Memory B cell (primary cell): ENCODE measurements around the gene SEPHS1.

Experiments
- ATAC-seq: fragments of 150-1000 bp; cut with Tn5 transposase; 2 replicates; pipeline ENCODE4 v1.10.0; 2021; ENCODE audit warnings: low read depth, mild to moderate bottlenecking, moderate library complexity
- DNase-seq, 2 donors: peaks; one replicate each; pipeline ENCODE4 v3.0.0; 2022; ENCODE audit warnings: low spot score in 2 of 2
- H3K27ac Mint-ChIP-seq: one replicate; pipeline ENCODE4 v1.8.0; 2022; ENCODE audit warnings: mild to moderate bottlenecking, moderate library complexity, mixed read lengths
- H3K27me3 Mint-ChIP-seq: one replicate; pipeline ENCODE4 v1.8.0; 2022; ENCODE audit warnings: mixed read lengths
- H3K36me3 Mint-ChIP-seq: one replicate; pipeline ENCODE4 v1.8.0; 2022; ENCODE audit warnings: mild to moderate bottlenecking, mixed read lengths
- H3K4me1 Mint-ChIP-seq: one replicate; pipeline ENCODE4 v1.8.0; 2022; ENCODE audit warnings: mixed read lengths
- H3K4me3 Mint-ChIP-seq: one replicate; pipeline ENCODE4 v1.8.0; 2022; ENCODE audit warnings: mild to moderate bottlenecking, moderate library complexity, mixed read lengths
- H3K9me3 Mint-ChIP-seq: one replicate; pipeline ENCODE4 v1.8.0; 2022; ENCODE audit warnings: mixed read lengths

SEPHS1 gene

DNA sequence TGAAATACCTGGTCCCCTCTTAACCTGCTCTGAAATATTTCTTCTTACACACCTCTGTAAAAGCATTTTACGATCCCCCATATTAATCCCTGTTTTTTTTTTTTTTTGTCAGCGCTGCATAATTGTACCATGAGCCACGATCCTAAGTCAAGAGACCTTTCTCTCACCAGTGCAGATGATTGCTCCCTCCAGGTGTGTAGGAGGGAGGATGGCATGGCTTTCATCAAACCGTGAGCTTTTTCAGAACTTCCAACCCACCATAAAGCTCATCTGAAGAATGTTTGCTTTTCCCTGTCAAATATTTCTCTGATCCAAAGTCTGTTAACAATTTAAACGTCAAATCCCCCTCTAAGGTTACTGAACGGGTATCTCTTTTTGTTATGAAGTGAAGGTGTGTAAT, 28.2 kb upstream of the SEPHS1 start:
- DNase-seq, result no peak
- Mint-ChIP-seq H3K4me3 (no peak overlapping the region), H3K9me3 (no peaks in the 10 kb centered on the region), H3K36me3 (no peaks in the 10 kb centered on the region), H3K4me1 (no peaks in the 10 kb centered on the region), H3K27me3 (peaks cover 8% of the 10 kb centered on the region), H3K27ac (no peak overlapping the region)
- ATAC-seq, result no peak

DNA sequence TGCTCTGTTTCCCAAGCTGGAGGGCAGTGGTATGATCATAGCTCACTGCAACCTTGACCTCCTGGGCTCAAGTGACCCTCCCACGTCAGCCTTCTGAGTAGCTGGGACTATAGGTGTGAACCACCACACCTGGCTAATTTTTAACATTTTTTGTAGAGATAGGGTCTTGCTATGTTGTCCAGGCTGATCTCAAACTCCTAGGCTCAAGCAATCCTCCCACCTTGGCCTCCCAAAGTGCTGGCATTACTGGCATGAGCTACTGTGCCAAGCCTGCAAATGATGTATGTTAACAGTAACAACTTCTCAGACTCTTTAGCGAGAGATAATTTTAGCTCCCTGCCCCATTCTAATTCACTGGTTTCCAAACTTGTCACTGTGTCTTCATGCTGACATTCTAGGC, 27.7 kb upstream of the SEPHS1 start:
- ATAC-seq (no peak), DNase-seq (no peak)
- Mint-ChIP-seq H3K27me3 (peaks cover 8% of the 10 kb centered on the region), H3K27ac (no peak overlapping the region), H3K9me3 (no peaks in the 10 kb centered on the region), H3K4me1 (no peaks in the 10 kb centered on the region), H3K36me3 (no peaks in the 10 kb centered on the region), H3K4me3 (no peak overlapping the region)

DNA sequence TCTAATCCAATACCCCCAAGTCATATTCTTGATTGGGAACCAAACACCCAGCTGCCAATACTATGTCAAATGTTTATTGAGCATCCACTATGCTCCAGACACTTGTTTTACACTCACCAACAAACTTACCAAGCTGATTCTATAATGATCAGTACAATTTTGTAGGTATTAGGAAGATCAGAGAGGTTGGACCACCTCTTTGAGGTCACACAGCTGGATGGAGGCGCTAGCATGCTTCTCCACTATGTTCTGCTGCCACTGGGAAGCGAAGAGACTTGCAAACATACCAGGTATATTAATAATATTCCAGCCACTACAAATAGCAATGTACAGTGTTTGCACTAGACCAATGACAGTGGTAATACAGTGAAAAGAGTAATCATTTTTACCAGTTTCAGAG, 25.6 kb upstream of the SEPHS1 start:
- H3K9me3 Mint-ChIP-seq, result no peaks in the 10 kb centered on the region

DNA sequence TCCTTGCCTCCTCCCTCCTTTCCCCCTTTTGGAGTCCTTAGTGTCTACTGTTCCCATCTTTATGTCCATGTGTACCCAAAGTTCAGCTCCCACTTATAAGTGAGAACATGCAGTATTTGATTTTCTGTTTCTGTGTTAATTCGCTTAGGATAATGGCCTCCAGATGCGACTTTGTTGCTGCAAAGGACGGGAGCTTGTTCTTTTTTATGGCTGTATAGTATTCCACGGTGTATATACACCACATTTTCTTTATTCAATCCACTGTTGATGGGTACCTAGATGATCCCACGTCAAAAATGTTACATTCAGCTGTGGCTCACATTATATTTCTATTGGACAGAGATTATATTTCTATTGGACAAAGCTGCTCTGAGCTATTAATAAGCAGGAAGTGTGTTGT, 24.4 kb upstream of the SEPHS1 start:
- no peaks in the 10 kb centered on the region for H3K4me1 Mint-ChIP-seq
- no peak for ATAC-seq
- H3K36me3 Mint-ChIP-seq, result no peaks in the 10 kb centered on the region
- H3K4me3 Mint-ChIP-seq, result no peak overlapping the region
- DNase-seq, result no peak
- H3K9me3 Mint-ChIP-seq, result no peaks in the 10 kb centered on the region
- no peak overlapping the region for H3K27ac Mint-ChIP-seq
- H3K27me3 Mint-ChIP-seq, result peaks cover 3% of the 10 kb centered on the region

More for the DNA sequence above, 25.6 kb upstream of the SEPHS1 start:
- no peak for ATAC-seq
- no peaks in the 10 kb centered on the region for H3K4me1 Mint-ChIP-seq
- DNase-seq, result no peak
- H3K27ac Mint-ChIP-seq, result no peak overlapping the region
- H3K27me3 Mint-ChIP-seq, result peaks cover 5% of the 10 kb centered on the region
- H3K4me3 Mint-ChIP-seq, result no peak overlapping the region
- H3K36me3 Mint-ChIP-seq, result no peaks in the 10 kb centered on the region

DNA sequence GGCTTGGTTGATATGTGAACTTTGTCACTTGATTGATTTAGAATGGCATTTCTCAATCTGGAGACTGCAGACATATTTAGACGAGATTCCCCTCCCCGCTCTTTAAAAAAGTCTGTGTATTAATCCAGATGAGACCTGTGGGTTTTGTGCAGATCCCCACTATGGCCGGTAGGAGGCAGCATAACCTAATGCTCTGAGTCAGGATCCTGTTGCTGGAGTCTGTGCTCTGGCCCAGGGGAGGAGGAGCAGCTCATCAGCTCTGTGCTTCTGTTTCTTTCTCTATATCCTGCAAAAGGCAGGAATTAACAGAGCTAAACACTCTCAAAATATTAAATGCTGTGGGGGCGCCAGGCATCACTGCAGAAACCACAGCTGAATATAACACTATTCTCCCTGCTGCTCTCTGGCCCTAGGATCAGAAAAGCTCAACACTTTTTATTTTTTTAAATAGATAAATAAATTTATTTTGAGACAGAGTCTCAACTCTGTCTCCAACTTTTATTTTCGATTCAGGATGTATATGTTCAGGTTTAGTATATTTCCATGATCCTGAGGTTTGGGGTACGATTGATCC, 23.9 kb upstream of the SEPHS1 start:
- H3K36me3 Mint-ChIP-seq, result no peaks in the 10 kb centered on the region
- DNase-seq (peak; percentile 58 to 64), ATAC-seq (peak; percentile 98)
- H3K9me3 Mint-ChIP-seq, result no peaks in the 10 kb centered on the region
- peaks cover 3% of the 10 kb centered on the region for H3K27me3 Mint-ChIP-seq
- no peaks in the 10 kb centered on the region for H3K4me1 Mint-ChIP-seq
- no peak overlapping the region for H3K4me3 Mint-ChIP-seq
- H3K27ac Mint-ChIP-seq, result no peak overlapping the region

DNA sequence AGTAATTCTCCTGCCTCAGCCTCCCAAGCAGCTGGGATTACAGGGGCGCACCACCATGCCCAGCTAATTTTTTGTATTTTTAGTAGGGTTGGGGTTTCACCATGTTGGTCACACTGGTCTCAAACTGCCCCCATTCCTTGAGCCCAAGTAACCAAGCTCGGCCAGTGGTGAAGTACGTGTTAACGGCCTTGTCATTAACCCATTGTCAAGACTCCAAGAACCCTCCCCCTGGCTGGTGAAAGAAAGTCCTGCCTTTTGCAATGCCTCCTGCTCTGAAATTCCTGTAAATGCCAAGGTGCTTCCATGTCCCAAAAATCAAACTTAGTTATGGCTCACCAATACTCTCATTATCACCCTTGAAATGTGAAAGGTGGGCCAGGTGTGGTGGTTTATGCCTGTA, 18.8 kb upstream of the SEPHS1 start:
- no peak overlapping the region for H3K27ac Mint-ChIP-seq
- DNase-seq (no peak), ATAC-seq (no peak)
- no peaks in the 10 kb centered on the region for H3K4me1 Mint-ChIP-seq
- H3K4me3 Mint-ChIP-seq, result no peak overlapping the region
- no peaks in the 10 kb centered on the region for H3K9me3 Mint-ChIP-seq
- H3K27me3 Mint-ChIP-seq, result peaks cover 3% of the 10 kb centered on the region
- H3K36me3 Mint-ChIP-seq, result no peaks in the 10 kb centered on the region

DNA sequence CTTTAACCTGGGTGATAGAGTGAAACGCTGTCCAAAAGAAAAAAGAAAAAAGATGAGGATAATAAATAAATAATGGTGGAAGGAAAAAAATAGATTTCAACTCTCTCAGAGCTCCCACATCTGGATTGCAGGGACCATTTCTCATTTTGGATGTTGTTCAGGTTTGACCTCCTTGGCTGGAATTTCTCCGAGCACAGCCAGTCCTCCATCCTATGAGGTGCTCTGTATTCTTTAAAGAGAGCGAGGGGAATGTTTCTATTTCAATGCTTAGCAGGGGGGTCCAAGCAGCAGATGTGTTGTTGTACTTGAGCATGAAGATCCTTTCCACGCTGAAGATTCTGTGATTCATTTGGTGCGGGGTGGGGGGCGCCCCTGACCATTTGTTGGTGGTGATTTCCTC, 17.7 kb upstream of the SEPHS1 start:
- Mint-ChIP-seq H3K36me3 (no peaks in the 10 kb centered on the region), H3K27ac (no peak overlapping the region), H3K4me1 (no peaks in the 10 kb centered on the region), H3K27me3 (peaks cover 3% of the 10 kb centered on the region), H3K9me3 (no peaks in the 10 kb centered on the region), H3K4me3 (no peak overlapping the region)
- no peak for DNase-seq
- ATAC-seq, result no peak

DNA sequence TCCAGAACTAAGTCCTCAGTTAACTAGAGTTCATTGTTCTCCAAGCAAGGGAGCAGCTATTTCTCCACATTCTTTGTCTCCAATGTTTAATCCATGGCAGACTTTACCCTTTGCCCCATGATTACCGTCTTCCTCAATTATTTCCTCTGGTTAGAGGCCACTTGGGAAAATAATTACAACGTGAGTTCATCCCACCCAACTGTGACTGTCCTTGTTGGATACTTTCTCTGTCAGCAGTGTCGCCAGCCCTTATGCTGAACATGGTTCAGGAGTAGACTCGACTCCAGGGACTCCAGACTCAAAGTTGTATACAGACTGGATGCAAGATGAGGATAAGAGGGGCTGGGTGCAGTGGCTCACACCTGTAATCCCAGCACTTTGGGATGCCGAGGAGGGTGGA, 17.1 kb upstream of the SEPHS1 start:
- H3K27ac Mint-ChIP-seq, result no peak overlapping the region
- peaks cover 3% of the 10 kb centered on the region for H3K27me3 Mint-ChIP-seq
- no peaks in the 10 kb centered on the region for H3K36me3 Mint-ChIP-seq
- H3K4me1 Mint-ChIP-seq, result no peaks in the 10 kb centered on the region
- H3K9me3 Mint-ChIP-seq, result no peaks in the 10 kb centered on the region
- ATAC-seq (no peak), DNase-seq (no peak)
- H3K4me3 Mint-ChIP-seq, result no peak overlapping the region

DNA sequence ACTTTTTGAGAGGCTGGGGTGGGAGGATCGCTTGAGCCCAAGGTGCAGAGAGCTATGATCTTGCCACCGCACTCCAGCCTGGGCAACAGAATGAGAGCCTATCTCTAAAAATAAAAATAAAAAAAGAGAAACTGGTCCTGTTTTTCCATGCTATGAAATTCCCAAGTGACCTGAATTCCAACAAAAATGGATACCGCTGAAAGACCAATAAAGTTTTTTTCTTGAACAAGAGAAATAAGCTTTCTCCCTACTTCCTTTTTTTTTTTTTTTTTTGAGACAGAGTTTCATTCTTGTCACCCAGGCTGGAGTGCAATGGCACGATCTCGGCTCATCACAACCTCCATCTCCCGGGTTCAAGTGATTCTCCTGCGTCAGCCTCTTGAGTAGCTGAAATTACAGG, 12.5 kb upstream of the SEPHS1 start:
- Mint-ChIP-seq H3K27ac (no peak overlapping the region), H3K4me3 (no peak overlapping the region), H3K9me3 (no peaks in the 10 kb centered on the region), H3K27me3 (peaks cover 13% of the 10 kb centered on the region), H3K4me1 (no peaks in the 10 kb centered on the region), H3K36me3 (no peaks in the 10 kb centered on the region)
- ATAC-seq, result no peak
- no peak for DNase-seq

DNA sequence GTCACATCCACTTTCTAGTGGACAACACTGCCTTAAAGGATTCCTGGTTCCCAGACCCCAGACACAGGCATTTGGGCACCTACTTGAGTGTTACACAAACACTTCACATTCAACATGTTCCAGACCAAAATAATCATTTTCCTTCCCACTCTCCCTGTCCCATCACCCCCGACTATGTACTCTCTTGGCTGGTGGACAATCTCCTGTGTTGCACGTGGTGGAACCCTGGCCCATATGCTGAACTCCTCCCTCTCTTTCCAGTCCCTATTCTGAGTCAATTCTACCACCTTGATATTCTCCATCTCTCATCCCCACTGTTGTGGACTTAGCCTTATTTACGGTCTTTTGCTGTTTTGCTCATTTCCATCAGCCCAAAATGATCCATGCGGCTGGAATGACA, 8.3 kb upstream of the SEPHS1 start:
- H3K27me3 Mint-ChIP-seq, result peaks cover 16% of the 10 kb centered on the region

DNA sequence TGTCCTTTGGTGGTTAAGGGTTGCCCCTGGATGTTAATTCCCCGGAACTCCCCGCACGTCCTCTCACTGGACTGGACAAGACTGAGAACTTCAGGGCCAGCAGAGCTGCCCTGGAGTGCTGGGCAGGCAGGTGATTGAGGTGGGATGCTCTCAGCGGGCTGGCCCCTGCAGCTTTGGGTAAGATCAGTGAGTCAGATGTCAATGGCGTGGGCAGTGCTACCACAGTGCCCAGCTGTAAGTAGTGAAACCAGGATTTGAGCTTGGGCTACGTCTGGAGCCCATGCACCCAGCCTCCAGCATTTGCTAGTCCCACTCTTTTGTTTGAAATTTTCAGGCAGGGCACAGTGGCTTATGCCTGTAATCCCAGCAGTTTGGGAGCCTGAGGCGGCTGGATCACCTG, 6.7 kb upstream of the SEPHS1 start:
- no peak for ATAC-seq
- Mint-ChIP-seq H3K4me3 (no peak overlapping the region), H3K4me1 (peaks cover 10% of the 10 kb centered on the region), H3K9me3 (no peaks in the 10 kb centered on the region), H3K27ac (no peak overlapping the region), H3K36me3 (no peaks in the 10 kb centered on the region), H3K27me3 (peaks cover 16% of the 10 kb centered on the region)
- no peak for DNase-seq

More for the DNA sequence above, 8.3 kb upstream of the SEPHS1 start:
- H3K4me1 Mint-ChIP-seq, result peaks cover 5% of the 10 kb centered on the region
- no peaks in the 10 kb centered on the region for H3K9me3 Mint-ChIP-seq
- no peaks in the 10 kb centered on the region for H3K36me3 Mint-ChIP-seq
- H3K4me3 Mint-ChIP-seq, result no peak overlapping the region
- H3K27ac Mint-ChIP-seq, result no peak overlapping the region
- ATAC-seq (no peak), DNase-seq (no peak)

DNA sequence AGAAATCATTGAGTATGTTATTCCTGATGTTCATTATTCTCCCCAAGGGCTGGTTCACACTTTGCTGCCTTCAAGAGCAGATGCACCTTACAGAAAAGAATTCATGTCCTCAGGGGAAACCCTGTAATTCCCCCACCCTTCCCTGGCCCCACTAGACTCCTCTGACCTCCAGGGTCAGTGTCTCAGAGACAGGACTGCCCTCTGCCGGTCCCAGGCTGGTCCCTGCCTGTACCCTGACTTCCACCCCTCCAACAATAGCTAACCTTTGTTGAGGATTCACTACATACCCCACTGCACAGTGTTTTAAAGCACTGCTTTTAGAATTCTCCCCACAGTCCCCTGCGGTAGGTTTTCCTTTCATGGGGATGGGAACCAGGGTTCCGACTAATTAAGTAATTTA, 4.4 kb upstream of the SEPHS1 start:
- Mint-ChIP-seq H3K4me1 (peaks cover 16% of the 10 kb centered on the region), H3K36me3 (no peaks in the 10 kb centered on the region), H3K4me3 (no peak overlapping the region), H3K9me3 (no peaks in the 10 kb centered on the region), H3K27me3 (peaks cover 11% of the 10 kb centered on the region), H3K27ac (no peak overlapping the region)
- ATAC-seq (no peak), DNase-seq (no peak)

DNA sequence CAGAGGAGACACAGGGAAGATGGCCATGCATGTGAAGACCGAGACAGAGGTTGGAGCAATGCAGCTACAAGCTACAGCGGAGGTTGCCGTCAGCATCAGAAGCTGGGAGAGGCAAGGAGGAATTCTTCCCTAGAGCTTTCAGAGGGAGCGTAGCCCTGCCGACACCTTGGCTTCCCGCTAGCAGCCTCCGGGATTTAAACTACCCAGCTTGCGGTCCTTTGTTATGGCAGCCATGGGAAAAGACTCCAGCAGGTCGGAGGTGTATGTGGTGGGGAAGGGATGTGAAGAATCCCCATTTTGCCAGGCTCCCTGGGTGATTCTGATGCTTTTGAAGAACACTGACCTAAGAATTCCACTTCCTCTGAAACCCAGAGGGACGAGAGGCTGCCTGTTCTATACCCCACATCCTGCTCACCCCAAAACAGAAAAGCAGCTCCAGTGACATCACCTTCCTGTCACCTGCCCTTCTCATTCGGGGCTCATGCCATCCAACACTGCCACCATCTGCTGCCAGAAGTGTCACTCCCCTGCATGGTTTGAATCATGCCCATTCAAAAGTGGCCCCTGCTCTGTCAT, 3.3 kb upstream of the SEPHS1 start:
- Mint-ChIP-seq H3K36me3 (no peaks in the 10 kb centered on the region), H3K4me3 (no peak overlapping the region), H3K9me3 (no peaks in the 10 kb centered on the region), H3K27me3 (peaks cover 8% of the 10 kb centered on the region), H3K4me1 (peaks cover 19% of the 10 kb centered on the region), H3K27ac (no peak overlapping the region)
- ATAC-seq, result peak; percentile 27
- DNase-seq, result no peak

DNA sequence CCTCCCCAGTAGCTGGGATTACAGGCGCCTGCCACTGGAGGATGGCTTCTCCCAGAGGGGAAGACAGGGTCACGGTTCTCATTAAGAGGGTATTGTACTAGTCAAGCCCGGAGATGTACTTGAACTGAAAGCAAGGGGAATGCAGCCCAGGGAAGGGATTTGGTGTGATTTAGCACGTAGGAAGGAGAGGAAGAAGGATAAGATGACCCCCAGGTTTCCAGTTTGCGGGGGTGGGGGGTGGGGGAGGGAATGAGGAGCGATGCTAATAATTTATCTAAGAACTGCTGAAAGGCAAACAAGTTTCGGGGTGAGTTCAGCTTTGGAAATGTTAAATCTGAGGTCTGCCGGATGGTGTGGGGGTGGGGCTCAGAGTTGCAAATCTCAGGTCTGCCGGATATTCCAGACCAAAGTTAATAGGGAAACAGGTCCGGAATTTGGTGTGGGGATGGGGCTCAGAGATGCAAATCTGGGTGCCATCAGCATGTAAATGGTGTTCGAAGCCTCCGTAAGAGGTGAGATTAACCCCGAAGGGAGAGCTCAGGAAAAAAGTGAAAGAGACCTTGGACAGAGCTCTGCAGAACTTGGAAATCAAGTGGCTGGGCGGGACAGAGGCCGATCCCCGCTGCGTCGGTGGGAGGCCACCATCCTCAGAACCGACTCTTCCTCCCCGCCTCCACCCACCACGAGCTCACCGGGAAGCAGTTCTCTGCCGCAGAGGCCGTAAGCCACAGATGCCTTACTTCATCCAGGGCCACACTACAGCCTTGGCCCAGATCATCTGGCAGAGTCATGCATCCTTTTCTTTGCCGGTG, 1.6 kb upstream of the SEPHS1 start:
- no peak for DNase-seq
- no peak for ATAC-seq

More for the DNA sequence above, 1.6 kb upstream of the SEPHS1 start:
- H3K27ac Mint-ChIP-seq, result no peak overlapping the region
- no peaks in the 10 kb centered on the region for H3K9me3 Mint-ChIP-seq
- H3K4me3 Mint-ChIP-seq, result peak overlapping the region; percentile 89
- H3K27me3 Mint-ChIP-seq, result peaks cover 6% of the 10 kb centered on the region
- H3K4me1 Mint-ChIP-seq, result peaks cover 26% of the 10 kb centered on the region
- H3K36me3 Mint-ChIP-seq, result no peaks in the 10 kb centered on the region
